ENCODE data around the gene TBKBP1. TPM values are rescaled to one million over a fixed set of nuclear protein-coding genes. Genes with fewer than 3 reads are reported as not detected.

The TBKBP1 gene
- total RNA-seq, 1 experiment from 2014 or later, result 3.3 TPM

DNA sequence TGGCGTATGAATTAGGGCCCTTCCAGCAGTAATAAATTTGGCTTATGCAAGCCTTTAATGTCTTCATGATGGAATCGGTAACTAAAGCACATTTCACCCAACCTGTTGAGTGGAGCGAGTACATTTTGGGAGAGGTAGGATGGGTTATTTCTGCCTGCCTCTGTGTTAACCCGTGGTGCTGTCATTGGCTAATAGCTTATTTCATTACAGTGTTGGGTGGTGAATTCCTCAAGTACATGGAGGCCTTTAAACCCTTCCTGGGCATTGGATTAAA, 17.8 kb upstream of the TBKBP1 start:
- TF ChIP-seq CTCF (conservative IDR thresholded peaks at IDR 0.05) (no peak), EZH2 (IDR thresholded peaks at IDR 0.05; ENCODE audit: low read depth) (no peak)
- Histone ChIP-seq H3K9me2 (ENCODE audit: insufficient read depth) (no peaks in the 10 kb centered on the region), H2AFZ (no peak overlapping the region), H4K20me1 (ENCODE audit: insufficient read depth) (peaks cover 62% of the 10 kb centered on the region), H3K4me2 (no peak overlapping the region), H3K79me2 (ENCODE audit: low read depth) (peaks cover 34% of the 10 kb centered on the region), H3K27ac (no peak overlapping the region), H3K27me3 (ENCODE audit: insufficient read depth, low read depth) (no peaks in the 10 kb centered on the region), H3K4me1 (replicated peaks; ENCODE audit: insufficient read depth) (no peaks in the 10 kb centered on the region), H3K4me3 (no peak overlapping the region), H3K36me3 (ENCODE audit: low read depth) (peaks cover 90% of the 10 kb centered on the region), H3F3A (ENCODE audit: insufficient read depth, low read depth) (peaks cover 90% of the 10 kb centered on the region), H3K9me3 (ENCODE audit: insufficient read depth, low read depth) (no peaks in the 10 kb centered on the region)
- BruUV-seq (replicated peaks), result no TSS peak
- ChIA-PET POLR2A (ENCODE audit: unreplicated experiment) (no interaction called here), CTCF (no interaction called here)
- intact Hi-C loops (cut with micrococcal nuclease; ENCODE audit: unreplicated experiment), result no loop called here
- no peak for DNase-seq

GRCh38 chr17:47676510-47677165, 17.3 kb upstream of the TBKBP1 start:
- peaks cover 95% of the 10 kb centered on the region for H3F3A ChIP-seq (ENCODE audit: insufficient read depth, low read depth)
- H3K4me2 ChIP-seq, result no peak overlapping the region
- no peaks in the 10 kb centered on the region for H3K27me3 ChIP-seq (ENCODE audit: insufficient read depth, low read depth)
- peaks cover 34% of the 10 kb centered on the region for H3K79me2 ChIP-seq (ENCODE audit: low read depth)
- no peaks in the 10 kb centered on the region for H3K9me2 ChIP-seq (ENCODE audit: insufficient read depth)
- no TSS peak for BruUV-seq (replicated peaks)
- TF ChIP-seq EZH2 (IDR thresholded peaks at IDR 0.05; ENCODE audit: low read depth), result no peak
- TF ChIP-seq CTCF (conservative IDR thresholded peaks at IDR 0.05), result no peak
- H4K20me1 ChIP-seq (ENCODE audit: insufficient read depth), result peaks cover 62% of the 10 kb centered on the region
- ChIA-PET CTCF (no interaction called here), POLR2A (ENCODE audit: unreplicated experiment) (no interaction called here)
- H3K4me1 ChIP-seq (replicated peaks; ENCODE audit: insufficient read depth), result no peaks in the 10 kb centered on the region
- H3K9me3 ChIP-seq (ENCODE audit: insufficient read depth, low read depth), result no peaks in the 10 kb centered on the region
- H3K36me3 ChIP-seq (ENCODE audit: low read depth), result peaks cover 89% of the 10 kb centered on the region
- H3K4me3 ChIP-seq, result no peak overlapping the region
- no peak overlapping the region for H3K27ac ChIP-seq
- H2AFZ ChIP-seq, result no peak overlapping the region
- DNase-seq, result no peak
- intact Hi-C loops (cut with micrococcal nuclease; ENCODE audit: unreplicated experiment), result no loop called here

GRCh38 chr17:47678196-47678595, 15.8 kb upstream of the TBKBP1 start:
- ChIA-PET CTCF (no interaction called here), POLR2A (ENCODE audit: unreplicated experiment) (interaction anchor here (0.5 kb wide), 1 partner anchor 11 kb away, joined by 8 read pairs; no protein-coding TSS in a partner anchor)
- intact Hi-C loops (cut with micrococcal nuclease; ENCODE audit: unreplicated experiment), result no loop called here
- no TSS peak for BruUV-seq (replicated peaks)
- Histone ChIP-seq H4K20me1 (ENCODE audit: insufficient read depth) (peaks cover 62% of the 10 kb centered on the region), H3K4me1 (replicated peaks; ENCODE audit: insufficient read depth) (no peaks in the 10 kb centered on the region), H3F3A (ENCODE audit: insufficient read depth, low read depth) (peaks cover 95% of the 10 kb centered on the region), H3K9me2 (ENCODE audit: insufficient read depth) (no peaks in the 10 kb centered on the region), H3K27me3 (ENCODE audit: insufficient read depth, low read depth) (no peaks in the 10 kb centered on the region), H3K79me2 (ENCODE audit: low read depth) (peaks cover 34% of the 10 kb centered on the region), H3K9me3 (ENCODE audit: insufficient read depth, low read depth) (no peaks in the 10 kb centered on the region), H3K36me3 (ENCODE audit: low read depth) (peaks cover 85% of the 10 kb centered on the region), H3K4me2 (no peak overlapping the region), H2AFZ (no peak overlapping the region), H3K4me3 (no peak overlapping the region), H3K27ac (no peak overlapping the region)
- DNase-seq, result no peak
- no peak for TF ChIP-seq EZH2 (IDR thresholded peaks at IDR 0.05; ENCODE audit: low read depth)
- no peak for TF ChIP-seq CTCF (conservative IDR thresholded peaks at IDR 0.05)

Measured in PC-9 (cell line).